SK-N-DZ (cell line): ENCODE results near the gene ADGRD1. TPM values are rescaled to one million over a fixed set of nuclear protein-coding genes. Genes with fewer than 3 reads are reported as not detected.
A peak's percentile ranks its signal among the peaks of the same experiment; 100 is the strongest.
"Not testable (repeated sequence)": the region's sequence is repeated elsewhere in the genome, so short reads cannot be mapped to it uniquely, and the experiment has no call there.

Source experiments
- DNase-seq: peaks from one replicate; pipeline ENCODE4 v3.0.0-alpha.2; 2015; ENCODE audit warnings: low spot score
- polyA plus RNA-seq, 2 experiments: library from polyadenylated mRNA; depleted of rRNA; stranded (reverse); fragments of >200 nt; gene quantifications; 2 replicates each; pipeline ENCODE4 v1.2.3, GENCODE V29; 2014

ADGRD1 gene
- polyA plus RNA-seq (2014; cell fraction: cytosol; rRNA removed), result 2.9 and 4.0 TPM in 2 replicates
- polyA plus RNA-seq (2014; cell fraction: nucleus; rRNA removed), result 8.3 and 10.0 TPM in 2 replicates

DNA sequence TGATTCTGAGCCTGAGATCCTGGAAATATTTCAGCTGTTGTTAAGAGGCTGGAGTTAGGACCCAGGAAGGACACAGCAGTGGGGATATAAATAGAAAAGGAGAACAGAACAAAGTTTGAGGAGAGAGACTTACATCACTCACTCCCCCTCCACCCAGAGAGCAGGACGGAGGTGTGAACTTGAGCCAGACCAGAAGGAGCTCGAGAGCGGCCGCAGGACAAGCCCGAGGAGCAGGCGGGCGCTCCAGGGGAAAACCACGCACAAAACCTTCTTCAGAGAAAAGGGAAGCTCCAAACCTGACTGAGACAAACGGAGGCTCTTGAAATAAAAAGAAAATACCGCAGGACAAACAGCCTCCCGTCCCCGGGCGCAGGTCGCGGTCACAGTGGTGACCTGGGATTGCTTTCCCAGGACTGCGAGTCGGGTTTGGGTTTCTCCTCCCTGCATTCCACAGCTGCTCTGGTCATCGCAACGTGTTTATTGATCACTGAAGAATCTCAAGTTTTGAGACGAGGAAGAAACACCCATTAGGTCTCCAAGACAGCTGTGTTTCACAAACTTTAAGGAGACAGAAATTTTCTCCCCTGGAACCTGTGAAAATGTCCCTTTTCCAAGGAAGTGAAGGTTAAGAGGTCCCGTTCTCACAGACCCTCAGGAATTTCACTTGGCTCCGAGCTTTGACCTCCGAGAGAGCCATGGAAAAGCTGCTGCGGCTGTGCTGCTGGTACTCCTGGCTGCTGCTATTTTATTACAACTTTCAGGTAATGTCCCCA, at the start of gene ADGRD1:
Gene ADGRD1, plus strand, starts transcription at position 137 of the 773 bp plus-strand sequence. Its CDS starts 559 bp downstream, at position 696.
- DNase-seq, result no peak

DNA sequence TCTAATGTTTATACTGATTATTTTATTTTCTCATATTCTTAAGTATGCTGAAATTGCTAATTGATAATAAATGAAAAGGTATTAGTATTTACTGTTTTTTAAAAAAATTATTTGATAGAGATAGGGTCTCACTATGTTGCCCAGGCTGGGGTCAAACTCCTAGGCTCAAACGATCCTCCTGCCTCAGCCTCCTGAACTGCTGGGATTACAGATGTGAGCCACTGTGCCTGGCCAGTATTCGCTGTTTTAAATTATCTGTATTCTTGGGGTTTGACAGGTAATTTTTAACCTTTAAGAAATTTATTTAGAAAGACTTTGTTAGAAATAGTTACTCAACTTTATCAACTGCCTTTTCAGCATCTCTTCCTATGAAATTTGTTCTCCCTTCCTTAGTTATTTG, 49.6 kb upstream of the ADGRD1 start:
- no peak for DNase-seq

DNA sequence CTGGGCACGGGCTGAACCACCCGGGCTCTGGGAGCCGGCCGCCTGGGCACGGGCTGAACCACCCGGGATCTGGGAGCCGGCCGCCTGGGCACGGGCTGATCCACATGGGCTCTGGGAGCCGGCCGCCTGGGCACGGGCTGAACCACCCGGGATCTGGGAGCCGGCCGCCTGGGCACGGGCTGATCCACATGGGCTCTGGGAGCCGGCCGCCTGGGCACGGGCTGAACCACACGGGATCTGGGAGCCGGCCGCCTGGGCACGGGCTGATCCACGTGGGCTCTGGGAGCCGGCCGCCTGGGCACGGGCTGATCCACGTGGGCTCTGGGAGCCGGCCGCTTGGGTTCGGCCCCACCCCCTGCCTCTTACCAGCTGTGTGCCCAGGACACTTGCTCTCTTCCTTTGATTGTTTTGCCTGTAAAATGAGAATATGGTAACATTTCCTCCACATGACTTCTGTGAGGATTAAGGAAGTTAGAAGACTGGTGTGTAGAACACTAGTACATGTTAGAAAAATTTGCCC, 48.7 kb upstream of the ADGRD1 start:
- not testable (repeated sequence) for DNase-seq

DNA sequence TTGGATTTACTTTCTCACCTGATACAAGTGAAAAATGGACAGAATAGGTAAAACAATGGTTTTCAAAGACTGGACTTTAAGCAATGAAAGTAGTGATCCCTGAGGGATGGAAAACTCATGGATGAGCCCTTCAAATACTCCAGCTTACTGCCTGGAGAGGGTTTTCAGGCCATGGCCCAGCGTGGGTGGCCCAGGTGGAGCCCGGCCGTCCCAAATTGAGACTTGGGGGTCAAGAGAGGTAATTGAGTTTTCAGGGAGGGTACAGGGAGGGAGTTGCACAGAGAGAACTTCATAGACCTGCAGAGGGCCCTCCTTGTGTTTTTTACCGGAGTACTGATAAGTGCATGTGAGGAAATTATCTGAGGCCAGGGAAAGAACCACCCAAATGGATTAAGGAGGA, 44.6 kb upstream of the ADGRD1 start:
- DNase-seq, result no peak

DNA sequence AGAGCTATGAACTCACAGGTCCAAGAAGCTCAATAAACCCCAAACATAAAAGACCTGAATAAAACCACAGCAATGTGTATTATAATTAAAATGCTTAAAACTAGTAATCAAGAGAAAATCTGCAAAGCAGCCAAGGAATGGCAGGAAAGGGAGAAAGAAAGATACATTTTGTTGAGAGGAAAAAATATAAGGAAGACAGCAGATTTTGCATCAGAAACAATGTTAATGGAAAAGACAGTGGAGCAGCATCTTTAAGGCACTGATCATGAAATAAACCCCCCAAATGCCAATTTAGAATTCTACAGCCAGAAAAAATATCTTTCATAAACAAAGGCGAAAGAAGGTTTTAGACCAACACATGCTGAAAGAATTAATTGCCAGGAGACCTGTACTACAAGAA, 42.5 kb upstream of the ADGRD1 start:
- no peak for DNase-seq

DNA sequence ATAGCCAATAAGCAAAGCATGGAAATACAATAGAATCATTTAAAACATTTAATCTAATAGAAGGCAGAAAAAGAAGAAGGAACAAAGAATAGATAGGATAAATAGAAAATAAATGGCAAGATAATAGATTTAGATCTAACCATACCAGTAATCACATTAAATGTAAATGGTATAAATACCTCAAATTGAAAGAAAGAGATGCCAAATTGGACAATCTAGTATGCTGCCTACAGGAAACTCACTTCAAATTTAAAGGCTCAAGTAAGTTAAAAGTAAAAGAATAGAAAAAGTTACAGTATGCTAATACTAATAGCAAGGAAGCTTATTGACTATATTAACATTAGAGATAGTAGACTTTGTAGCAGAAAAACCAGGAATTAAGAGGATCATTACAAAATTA, 41.8 kb upstream of the ADGRD1 start:
- DNase-seq, result no peak

DNA sequence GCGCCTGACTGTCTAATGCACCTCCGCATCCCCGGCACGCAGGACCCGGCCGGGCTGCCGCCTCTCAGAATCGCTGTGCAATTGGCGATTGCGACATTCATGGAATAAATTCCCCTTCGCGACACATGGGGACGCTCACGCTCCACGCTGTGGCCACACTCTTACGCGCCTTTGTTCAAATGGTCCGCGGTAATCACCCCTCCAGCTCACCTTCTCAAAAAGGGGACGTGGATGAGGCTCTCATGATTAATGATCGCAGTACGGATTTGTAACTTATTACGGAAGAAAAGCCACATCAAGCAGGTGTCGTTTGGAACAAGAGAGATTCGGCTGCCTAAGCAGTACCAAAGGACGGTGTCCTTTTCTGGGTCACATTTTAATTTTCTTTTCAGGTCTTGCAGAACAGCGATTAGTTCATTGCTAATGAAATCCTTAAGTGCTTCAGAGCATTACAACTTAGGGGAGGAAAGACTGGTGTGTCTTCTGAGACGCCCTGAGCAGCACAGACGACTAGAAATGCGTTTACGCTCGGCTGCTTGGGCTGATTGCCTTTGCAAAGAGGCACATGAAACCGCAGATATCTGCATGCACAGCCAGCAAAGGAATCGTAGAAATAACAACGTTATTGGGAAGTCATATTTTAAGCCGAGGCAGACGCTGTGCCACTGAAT, 37.3 kb upstream of the ADGRD1 start:
- peak; percentile 87 for DNase-seq

DNA sequence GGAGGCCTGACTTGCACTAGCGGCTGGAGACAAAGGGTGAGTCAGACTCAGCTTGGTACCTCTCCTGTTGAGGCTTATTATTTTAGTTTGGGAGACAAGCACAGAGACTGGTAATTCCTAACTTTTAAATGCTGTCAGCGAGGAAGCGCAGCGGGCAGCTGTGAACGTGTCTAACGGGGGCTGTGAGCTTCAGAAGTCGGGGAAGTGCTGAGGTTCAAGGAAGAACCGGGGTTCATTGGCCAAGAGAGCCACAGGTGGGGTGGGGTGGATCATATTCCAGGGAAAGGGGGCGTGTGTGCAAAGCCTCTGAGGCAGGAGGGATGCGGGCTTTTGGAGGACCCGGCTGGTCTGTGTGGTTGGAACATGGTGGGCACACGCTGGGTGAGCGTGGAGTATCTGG, 36.1 kb upstream of the ADGRD1 start:
- DNase-seq, result no peak

DNA sequence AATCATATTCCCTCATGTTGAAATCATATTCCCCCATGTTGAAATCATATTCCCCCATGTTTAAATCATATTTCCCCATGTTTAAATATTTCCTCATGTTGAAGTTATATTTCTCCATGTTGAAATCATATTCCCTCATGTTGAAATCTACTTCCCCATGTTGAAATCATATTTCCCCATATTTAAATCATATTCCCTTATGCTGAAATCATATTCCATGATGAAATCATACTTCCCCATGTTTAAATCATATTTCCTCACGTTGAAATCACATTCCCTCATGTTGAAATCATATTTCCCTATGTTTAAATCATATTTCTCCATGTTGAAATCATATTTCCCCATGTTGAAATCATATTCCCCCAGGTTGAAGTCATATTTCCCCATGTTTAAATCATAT, 34.6 kb upstream of the ADGRD1 start:
- DNase-seq, result no peak

DNA sequence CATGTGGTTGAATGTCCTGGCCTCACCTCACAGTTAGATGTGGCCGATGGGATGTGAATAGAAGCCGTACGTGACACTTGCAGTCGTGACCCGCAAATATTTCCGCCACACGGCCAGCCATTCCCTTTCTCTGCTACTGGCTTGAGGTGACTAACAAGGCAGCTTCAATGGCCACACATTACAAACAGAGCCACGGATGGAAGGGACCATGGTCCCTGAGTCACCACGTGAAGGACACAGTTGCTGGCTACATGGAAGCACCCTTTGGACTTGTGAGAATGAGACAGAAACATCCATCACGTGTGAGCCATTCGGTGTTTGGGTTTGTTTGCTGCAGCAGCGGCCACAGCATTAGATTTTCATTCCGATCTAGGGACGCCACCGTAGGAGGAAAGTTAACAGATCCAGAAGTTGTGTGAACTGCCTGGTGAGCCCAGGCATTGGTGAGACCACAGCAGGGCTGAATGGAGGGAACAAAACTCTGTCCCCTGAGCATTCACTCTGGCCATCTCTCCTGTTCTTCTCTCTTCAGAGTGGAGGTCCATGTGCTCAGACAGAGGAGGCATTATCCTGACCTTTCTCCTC, 33.5 kb upstream of the ADGRD1 start:
- no peak for DNase-seq

DNA sequence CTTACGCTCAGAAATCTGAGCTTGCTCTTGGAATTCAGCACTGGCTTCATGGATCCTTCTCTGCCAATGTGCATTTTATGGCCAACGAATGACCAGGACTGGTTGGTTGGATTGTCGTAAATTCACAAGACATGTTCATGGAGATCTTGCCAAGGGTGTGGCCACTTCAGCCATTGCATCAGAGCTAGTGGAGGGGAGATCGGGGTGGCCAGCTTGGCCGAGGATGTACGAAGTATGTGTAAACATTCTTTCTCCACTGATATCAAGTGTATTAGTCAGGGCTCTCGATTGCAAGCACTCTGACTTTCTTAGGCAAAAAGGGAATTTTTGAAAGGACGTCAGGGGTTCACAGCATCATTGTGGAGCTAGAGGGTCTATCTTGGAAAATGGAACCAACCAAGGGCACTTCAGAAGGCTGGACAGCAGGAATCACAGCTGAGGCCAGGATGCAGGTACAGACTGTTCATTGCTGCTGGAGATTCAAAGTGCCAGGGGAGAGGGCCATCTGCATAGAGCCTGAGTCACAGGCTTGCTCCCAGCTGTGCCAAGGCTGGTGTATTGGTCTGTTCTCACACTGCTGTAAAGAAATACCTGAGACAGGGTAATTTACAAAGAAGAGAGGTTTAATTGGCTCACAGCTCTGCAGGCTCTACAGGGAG, 32.9 kb upstream of the ADGRD1 start:
- DNase-seq, result no peak

DNA sequence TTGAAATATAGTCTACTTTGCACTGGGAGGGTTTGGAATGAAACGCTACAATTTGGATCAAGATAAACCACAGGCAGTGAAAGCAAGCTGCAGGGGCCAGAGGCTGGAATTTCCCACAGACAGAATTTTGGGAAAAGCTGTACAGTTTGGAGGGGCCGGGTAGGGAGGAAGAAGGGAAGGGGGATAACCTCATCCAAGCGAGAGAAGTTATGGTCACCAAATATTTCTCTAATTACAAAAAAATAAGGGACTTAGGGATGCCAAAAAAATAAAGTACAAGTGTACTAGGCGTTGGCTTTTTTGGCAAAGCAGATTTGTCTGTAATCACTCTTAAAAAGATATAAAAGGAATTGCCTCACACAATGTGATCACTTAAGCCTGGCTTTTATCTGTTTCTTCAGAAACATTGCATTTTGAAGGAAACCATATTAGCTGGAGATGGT, 31.2 kb upstream of the ADGRD1 start:
- DNase-seq, result no peak

DNA sequence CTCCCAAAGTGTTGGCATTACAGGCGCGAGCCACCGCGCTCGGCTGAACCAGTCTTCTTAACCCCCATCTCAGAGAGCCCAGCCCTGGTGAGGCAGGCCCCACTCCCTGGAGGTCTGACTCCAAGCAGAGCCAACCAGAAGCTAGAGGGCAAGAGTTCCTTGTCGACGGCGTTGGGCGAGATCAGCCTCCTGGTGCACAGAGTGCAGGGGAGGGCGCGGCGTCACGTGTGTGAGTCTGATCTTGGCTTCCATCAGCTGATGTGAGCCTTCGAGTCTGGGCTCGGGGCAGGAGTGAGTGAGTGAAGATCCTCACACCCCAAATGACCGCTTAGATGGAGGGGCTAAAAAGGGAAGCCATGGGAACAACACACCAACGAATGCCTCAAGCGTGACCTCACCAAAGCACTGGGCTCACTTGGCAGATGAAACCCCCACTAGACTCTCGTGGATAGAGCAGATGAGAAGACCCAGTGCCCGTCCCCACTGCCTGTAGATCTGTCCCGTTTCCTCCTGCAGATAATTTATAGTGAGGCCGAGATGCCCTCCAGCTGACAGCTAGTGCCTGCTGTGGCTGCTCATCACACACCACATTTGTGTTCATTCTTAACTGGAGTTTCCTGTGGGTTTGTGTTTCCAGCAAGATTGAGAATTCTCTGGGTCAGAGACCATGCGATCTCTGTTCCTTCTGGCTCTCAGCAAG, 28.6 kb upstream of the ADGRD1 start:
- no peak for DNase-seq

DNA sequence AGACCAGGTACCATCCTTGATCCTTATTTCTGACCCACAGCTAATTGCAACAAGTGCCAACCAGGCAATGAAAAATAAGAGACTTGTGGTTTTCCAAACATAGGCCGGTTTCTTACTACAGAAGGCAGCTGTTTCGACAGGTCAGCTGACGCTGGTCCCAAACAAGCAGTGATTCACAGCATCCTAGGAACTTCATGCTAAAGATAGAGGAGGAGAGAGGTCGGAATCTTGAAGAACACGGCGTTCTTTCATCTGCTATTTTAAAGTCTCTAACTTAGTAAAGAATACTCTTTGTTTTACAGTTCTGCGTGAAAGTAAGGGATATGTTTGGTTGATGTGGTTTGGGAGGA, 28.1 kb upstream of the ADGRD1 start:
- DNase-seq, result no peak

DNA sequence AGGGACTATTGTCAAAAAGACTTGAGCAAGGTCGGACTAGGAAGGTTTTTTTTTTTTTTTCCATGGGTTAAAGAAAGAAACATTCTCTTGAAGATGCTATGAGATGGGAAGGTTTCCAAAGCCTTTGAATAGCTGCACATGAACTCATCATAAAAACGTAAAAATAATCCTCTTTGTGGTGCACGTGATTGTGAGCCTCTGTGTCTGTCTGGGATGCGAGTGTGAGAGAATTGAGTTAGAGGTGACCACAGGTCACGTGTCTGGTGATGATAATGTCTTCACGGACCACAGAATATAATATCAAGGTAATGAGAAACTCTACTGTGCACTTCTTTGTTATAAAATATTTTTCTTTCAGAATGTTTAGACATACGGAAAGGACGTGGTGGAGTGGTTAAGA, 24.3 kb upstream of the ADGRD1 start:
- DNase-seq, result no peak

DNA sequence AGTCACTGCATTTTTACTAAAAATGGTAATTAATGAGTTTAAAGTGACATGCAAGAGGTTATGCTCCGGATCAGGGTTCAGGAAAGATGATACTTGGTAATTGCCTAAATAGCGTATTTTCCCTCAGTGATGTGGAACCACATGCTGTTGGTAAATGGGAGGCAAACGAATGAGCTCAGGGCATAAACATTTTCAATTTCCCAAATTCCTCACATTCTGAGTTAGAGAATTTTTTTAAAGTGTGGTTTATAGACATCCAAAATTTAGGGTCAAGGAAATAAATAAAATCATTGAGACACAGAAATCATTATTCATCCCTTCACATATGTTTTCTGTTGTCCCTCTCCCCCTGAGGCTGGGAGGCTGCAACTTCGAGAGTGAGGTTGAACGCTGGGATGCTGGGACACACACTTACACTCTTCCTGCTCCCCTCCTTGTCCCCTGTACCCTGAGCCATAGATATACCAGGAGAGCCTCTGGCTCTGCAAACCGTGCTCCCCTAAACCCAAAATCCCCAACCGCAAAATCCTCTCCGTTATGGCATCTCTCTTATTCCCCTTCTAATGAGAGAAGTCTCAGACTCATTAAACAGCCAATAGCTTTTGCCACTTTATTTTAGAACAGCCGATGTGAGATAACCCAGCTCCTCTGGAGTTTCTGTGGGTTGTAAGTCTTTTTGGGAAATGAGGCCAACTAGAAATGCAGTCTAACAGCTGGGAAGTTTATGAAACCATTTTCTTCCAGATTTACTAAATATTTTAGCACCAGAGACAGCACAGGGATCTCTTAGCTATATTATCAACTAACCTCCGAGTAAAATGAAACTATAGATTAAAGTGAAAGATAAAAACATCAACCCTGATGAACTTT, 21.4 kb upstream of the ADGRD1 start:
- no peak for DNase-seq

DNA sequence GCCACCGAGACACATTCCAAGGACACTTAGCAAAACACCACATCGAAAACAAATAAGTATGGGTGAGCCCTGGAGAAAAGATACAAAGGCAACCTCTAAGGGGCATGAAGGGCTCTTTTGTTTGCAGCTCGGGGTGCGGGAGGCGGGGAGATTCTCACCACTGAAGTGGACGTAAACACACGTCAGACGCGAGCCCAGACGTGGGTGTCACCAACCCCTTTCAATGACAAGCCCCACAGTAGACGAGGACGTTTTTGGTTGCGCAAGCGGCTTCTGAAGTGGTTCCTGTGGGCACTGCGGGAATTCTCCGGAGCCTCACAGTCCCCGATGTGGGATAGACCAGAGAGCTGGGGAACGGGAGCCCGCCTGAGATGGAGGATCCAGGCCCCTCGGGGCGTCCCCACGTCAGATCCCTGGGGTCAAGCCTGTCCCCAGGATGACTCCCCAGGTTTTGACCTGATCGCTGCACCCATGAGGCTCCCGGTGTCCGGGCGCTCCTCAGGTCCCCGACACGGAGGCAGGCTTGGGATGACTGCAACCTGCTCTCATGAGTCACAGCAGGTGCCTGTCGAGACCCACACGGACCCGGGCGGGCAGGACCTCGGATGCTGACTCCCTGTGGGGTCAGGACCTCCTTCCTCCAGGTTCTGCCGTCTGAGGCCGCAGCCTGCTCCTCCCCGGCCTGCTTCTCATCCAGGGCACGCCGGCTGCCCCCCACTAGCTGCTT, 20.3 kb upstream of the ADGRD1 start:
- no peak for DNase-seq

DNA sequence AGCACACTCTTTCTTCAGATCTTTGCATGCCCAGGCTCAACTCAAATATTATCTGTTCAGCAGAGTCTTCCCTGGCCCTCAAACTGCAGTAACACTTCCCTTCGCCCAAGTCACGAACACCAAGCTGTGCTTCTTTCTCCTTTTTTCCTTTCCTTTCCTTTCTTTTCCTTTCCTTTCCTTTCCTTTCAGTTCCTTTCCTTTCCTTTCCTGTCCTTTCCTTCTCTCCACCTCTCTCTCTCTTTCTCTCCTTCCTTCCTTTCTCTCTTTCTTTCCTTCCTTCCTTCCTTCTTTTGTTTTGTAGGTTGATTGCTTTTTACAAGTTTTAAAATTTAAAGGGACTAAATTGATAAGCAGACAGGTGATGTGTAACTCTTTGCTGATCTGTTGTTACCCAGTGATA, 19.0 kb upstream of the ADGRD1 start:
- no peak for DNase-seq

DNA sequence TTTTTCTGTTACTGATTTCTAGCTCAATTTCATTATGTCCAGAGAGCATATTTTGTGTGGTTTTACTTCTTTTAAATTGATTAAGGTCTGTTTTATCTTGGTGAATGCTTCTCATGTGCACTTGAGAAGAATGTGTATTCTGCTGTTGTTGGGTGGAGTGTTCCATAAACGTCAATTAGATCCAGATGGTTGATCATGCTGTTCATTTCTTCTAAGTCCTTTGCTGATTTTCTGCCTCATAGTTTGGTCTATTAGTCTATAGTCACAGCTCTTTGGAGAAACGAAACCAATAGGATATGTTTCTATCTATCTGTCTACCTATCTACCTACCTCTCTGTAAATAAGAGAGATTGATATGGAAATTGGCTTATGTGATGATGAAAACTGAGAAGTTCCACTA, 17.1 kb upstream of the ADGRD1 start:
- DNase-seq, result no peak

DNA sequence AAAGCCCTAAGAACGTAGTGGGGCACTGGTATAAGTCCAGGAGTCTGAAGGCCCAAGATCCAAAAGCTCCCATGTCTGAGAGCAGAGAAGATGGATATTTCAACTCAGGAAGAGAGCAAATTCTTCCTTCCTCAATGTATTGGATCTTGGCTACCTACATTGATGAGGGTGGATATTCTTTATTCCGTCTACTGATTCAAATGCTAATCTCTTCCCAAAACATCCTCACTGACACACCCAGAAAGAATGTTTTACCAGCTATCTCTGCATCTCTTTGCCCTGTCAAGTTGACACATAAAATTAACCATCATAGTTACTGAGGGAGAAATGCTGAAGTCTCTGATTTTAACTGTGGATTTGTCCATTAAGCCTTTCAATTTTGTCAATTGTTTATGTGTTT, 16.6 kb upstream of the ADGRD1 start:
- no peak for DNase-seq
